ENCODE data around the gene CFAP46. TPM values are rescaled to one million over a fixed set of nuclear protein-coding genes. Genes with fewer than 3 reads are reported as not detected.

The CFAP46 gene
- total RNA-seq, 3 donors from 2014 or later: 0.78 to 1.0 TPM; not detected in 1

GRCh38 chr10:132834311-132834761 is 108.0 kb downstream of the CFAP46 start:
- Histone ChIP-seq H3K4me3 (no peak overlapping the region), H3K9me3 (no peaks in the 10 kb centered on the region), H3K36me3 (ENCODE audit: low read depth) (no peaks in the 10 kb centered on the region), H3K4me1 (ENCODE audit: low read depth) (no peaks in the 10 kb centered on the region)
- no peak for ATAC-seq
- TF ChIP-seq CTCF (IDR thresholded peaks at IDR 0.05): no peak
- intact Hi-C loops (cut with DNase I, micrococcal nuclease): loop anchor here in 1 of 2 donors (10.0 kb wide), 1 partner anchor 290 kb away; no protein-coding TSS in a partner anchor
- no peak for DNase-seq

GRCh38 chr10:132833421-132834111 is 108.8 kb downstream of the CFAP46 start:
- ATAC-seq: no peak
- H3K4me3 ChIP-seq: no peak overlapping the region
- no peaks in the 10 kb centered on the region for H3K4me1 ChIP-seq (ENCODE audit: low read depth)
- TF ChIP-seq CTCF (IDR thresholded peaks at IDR 0.05): no peak
- intact Hi-C loops (cut with DNase I, micrococcal nuclease): loop anchor here in 1 of 2 donors (10.0 kb wide), 1 partner anchor 291 kb away; no protein-coding TSS in a partner anchor
- H3K36me3 ChIP-seq (ENCODE audit: low read depth): no peaks in the 10 kb centered on the region
- H3K9me3 ChIP-seq: no peaks in the 10 kb centered on the region
- DNase-seq: no peak

GRCh38 chr10:132832186-132832969 is 110.0 kb downstream of the CFAP46 start:
- TF ChIP-seq CTCF (IDR thresholded peaks at IDR 0.05): no peak
- H3K4me3 ChIP-seq: no peak overlapping the region
- DNase-seq (no peak), ATAC-seq (no peak)
- H3K4me1 ChIP-seq (ENCODE audit: low read depth): no peaks in the 10 kb centered on the region
- H3K36me3 ChIP-seq (ENCODE audit: low read depth): no peaks in the 10 kb centered on the region
- intact Hi-C loops (cut with DNase I, micrococcal nuclease): loop anchor here in 1 of 2 donors (10.0 kb wide), 1 partner anchor 292 kb away; no protein-coding TSS in a partner anchor
- no peaks in the 10 kb centered on the region for H3K9me3 ChIP-seq

GRCh38 chr10:132829403-132829802 is 113.0 kb downstream of the CFAP46 start:
- no peaks in the 10 kb centered on the region for H3K36me3 ChIP-seq (ENCODE audit: low read depth)
- no peak for TF ChIP-seq CTCF (IDR thresholded peaks at IDR 0.05)
- DNase-seq (no peak), ATAC-seq (no peak)
- no peaks in the 10 kb centered on the region for H3K9me3 ChIP-seq
- intact Hi-C loops (cut with DNase I, micrococcal nuclease): no loop called here
- H3K4me1 ChIP-seq (ENCODE audit: low read depth): no peaks in the 10 kb centered on the region
- no peak overlapping the region for H3K4me3 ChIP-seq

GRCh38 chr10:132828681-132829080 is 113.7 kb downstream of the CFAP46 start:
- no peaks in the 10 kb centered on the region for H3K9me3 ChIP-seq
- H3K4me1 ChIP-seq (ENCODE audit: low read depth): no peaks in the 10 kb centered on the region
- ATAC-seq (no peak), DNase-seq (peak in 1 of 3 donors; percentile 45)
- intact Hi-C loops (cut with DNase I, micrococcal nuclease): no loop called here
- no peak overlapping the region for H3K4me3 ChIP-seq
- no peaks in the 10 kb centered on the region for H3K36me3 ChIP-seq (ENCODE audit: low read depth)
- no peak for TF ChIP-seq CTCF (IDR thresholded peaks at IDR 0.05)

All from mucosa of descending colon (tissue), 3 donors.